Activated naive CD4-positive, alpha-beta T cell treated with anti-CD3 and anti-CD28 coated beads, Interleukin-2, amount 10 ng/mL, durations not matched to agents 7 days and 5 days (primary cell): ENCODE measurements around the gene ABCB9.

Experiments used
- CTCF ChIA-PET: fragments of 350-600 bp; sonication (Branson Sonifier 250); formaldehyde crosslinking; loops from one replicate; lab custom pipeline; 2021; ENCODE audit warnings: antibody characterized with exemption; lab: Charles Lee
- DNase-seq: peaks from one replicate; pipeline ENCODE4 v3.0.0-alpha.2; 2020
- H3K27ac Mint-ChIP-seq: one replicate; pipeline ENCODE4 v1.8.0; 2021; ENCODE audit warnings: mild to moderate bottlenecking, moderate library complexity, mixed read lengths
- H3K27me3 Mint-ChIP-seq: one replicate; pipeline ENCODE4 v1.8.0; 2021; ENCODE audit warnings: mild to moderate bottlenecking, mixed read lengths
- H3K36me3 Mint-ChIP-seq: one replicate; pipeline ENCODE4 v1.8.0; 2021; ENCODE audit warnings: mixed read lengths
- H3K4me1 Mint-ChIP-seq: one replicate; pipeline ENCODE4 v1.8.0; 2021; ENCODE audit warnings: mixed read lengths
- H3K4me3 Mint-ChIP-seq: one replicate; pipeline ENCODE4 v1.8.0; 2021; ENCODE audit warnings: mild to moderate bottlenecking, moderate library complexity, mixed read lengths
- H3K9me3 Mint-ChIP-seq: one replicate; pipeline ENCODE4 v1.8.0; 2021; ENCODE audit warnings: mixed read lengths

The ABCB9 gene

DNA sequence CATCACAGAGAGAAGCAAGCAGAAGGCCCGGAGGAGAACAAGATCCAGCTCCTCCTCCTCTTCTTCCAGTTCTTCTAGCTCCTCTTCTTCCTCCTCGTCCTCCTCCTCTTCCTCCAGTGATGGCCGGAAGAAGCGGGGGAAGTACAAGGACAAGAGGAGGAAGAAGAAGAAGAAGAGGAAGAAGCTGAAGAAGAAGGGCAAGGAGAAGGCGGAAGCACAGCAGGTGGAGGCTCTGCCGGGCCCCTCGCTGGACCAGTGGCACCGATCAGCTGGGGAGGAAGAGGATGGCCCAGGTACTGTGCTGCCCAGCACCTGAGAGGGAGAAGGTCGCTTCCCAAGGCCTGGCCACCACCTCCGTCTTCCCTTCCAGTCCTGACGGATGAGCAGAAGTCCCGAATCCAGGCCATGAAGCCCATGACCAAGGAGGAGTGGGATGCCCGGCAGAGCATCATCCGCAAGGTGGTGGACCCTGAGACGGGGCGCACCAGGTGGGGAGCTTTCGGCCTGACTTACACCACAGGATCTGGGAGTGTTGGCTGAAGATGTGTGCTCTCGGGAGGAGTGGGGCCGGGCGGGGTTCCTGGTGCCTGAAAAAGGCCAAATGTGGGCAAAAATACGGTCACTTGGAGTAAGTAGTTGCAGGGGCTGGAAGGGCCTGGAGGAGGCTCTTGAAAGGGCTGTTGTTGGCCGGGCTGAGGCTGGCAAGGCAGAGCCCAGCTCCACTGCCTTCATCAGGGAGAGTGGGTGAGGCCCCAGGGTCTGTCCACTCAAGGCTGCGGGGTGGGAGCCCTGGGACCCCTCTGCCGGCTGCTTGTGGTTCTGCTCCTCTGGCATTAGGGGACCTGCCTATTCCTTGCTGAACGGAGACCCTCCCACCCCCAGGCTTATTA lies 15.6 kb upstream of the ABCB9 start:
- DNase-seq: no peak
- Mint-ChIP-seq H3K9me3 (no peaks in the 10 kb centered on the region), H3K27ac (peak overlapping the region; percentile 84), H3K4me1 (peaks cover 63% of the 10 kb centered on the region), H3K4me3 (peak overlapping the region; percentile 90), H3K36me3 (peaks cover 30% of the 10 kb centered on the region), H3K27me3 (no peaks in the 10 kb centered on the region)
- CTCF ChIA-PET: interaction anchor here (1.1 to 1.6 kb wide), 3 partner anchors 8 to 256 kb away, joined by 3 to 4 read pairs (median 4); no protein-coding TSS in a partner anchor

DNA sequence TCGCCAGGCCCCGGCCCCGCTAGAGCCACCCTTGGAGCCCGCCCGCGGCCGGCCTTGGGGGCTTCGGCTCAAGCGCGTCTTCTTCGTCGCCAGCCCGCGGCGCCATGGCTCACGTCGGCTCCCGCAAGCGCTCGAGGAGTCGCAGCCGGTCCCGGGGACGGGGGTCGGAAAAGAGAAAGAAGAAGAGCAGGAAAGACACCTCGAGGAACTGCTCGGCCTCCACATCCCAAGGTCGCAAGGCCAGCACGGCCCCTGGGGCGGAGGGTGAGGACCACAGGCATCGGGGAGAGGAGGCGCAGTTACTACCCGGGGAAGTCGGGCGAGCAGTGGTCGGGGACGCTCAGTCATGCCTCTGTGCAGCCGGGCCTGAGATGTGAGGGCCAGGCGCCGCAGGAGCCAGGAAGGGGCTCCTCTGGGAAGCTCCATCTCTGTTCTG lies 14.8 kb upstream of the ABCB9 start:
- H3K4me1 Mint-ChIP-seq: peaks cover 70% of the 10 kb centered on the region
- peak overlapping the region; percentile 90 for H3K4me3 Mint-ChIP-seq
- H3K9me3 Mint-ChIP-seq: no peaks in the 10 kb centered on the region
- H3K27ac Mint-ChIP-seq: peak overlapping the region; percentile 84
- CTCF ChIA-PET: no interaction called here
- DNase-seq: no peak
- H3K36me3 Mint-ChIP-seq: peaks cover 28% of the 10 kb centered on the region
- H3K27me3 Mint-ChIP-seq: no peaks in the 10 kb centered on the region

DNA sequence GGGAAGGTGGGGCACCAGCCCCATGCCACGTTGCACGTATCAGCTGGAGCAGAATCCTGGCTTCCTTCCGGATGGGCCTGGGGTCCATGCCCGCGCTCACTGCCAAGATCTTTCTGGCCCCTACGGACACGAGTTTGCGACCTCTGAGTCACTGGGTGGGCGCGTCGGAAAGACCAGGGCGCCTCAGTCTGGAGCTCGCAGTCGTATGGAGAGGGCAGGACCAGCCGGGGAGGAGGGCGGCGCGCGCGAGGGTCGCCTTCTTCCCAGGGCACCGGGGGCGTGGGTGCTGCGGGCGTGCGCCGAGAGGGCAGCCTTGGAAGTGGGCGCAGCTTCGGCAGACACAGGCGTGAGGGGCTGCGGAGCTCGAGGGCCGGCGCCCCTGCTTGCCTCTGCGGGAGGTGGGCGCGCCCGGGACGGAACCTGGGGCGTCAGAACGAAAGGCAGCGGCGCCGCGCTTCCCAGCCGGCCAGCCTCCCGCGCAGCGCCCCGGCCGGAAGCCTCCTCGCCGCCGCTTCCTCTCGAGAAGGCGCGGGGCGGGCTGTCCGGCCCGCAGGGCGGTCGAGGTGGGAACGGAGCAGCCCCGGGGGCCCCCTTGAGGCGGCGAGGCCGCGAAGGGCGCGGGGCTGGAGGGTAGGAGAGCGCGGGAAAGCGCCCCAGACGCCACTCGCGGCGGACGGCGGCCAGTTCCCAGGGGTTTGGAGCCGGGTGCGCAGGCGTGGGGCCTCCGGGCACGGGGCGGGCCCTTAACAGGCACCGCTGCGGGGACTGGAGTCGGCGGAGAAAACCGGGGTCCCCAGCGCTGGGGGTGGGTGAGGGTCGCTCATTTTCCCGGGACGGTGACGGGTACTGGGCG lies 14.1 kb upstream of the ABCB9 start, which contains the start of gene ARL6IP4:
TSS of gene ARL6IP4 (plus strand) at position 499 of the 853 bp plus-strand sequence. CDS start 459 bp downstream, outside the sequence.
- Mint-ChIP-seq H3K9me3 (no peaks in the 10 kb centered on the region), H3K4me1 (peaks cover 75% of the 10 kb centered on the region), H3K36me3 (peaks cover 27% of the 10 kb centered on the region), H3K4me3 (peak within 1 kb of the TSS; percentile 90), H3K27me3 (no peaks in the 10 kb centered on the region), H3K27ac (peak within 1 kb of the TSS; percentile 91)
- CTCF ChIA-PET: interaction anchor here (0.9 to 1.0 kb wide), 2 partner anchors 115 to 255 kb away, joined by 3 read pairs; no protein-coding TSS in a partner anchor
- peak; percentile 75 for DNase-seq

DNA sequence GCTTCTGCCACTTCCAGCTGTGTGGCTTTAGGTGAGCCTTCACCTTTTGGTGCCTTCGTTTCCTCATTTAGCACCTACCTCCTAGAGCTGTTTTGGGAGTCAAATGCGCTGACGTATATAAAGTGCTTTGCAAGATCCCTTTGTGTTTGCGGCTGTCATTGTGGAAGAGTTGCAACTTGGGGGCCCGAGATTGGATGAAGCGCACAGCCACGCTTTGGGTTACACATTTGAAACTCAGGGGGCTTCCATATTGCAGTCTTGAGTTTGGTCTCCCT lies 13.6 kb upstream of the ABCB9 start:
- Mint-ChIP-seq H3K27me3 (peaks cover 3% of the 10 kb centered on the region), H3K36me3 (peaks cover 23% of the 10 kb centered on the region), H3K9me3 (no peaks in the 10 kb centered on the region), H3K27ac (peak overlapping the region; percentile 91), H3K4me1 (peaks cover 73% of the 10 kb centered on the region), H3K4me3 (peak overlapping the region; percentile 90)
- CTCF ChIA-PET: interaction anchor here (0.9 to 1.0 kb wide), 2 partner anchors 115 to 256 kb away, joined by 3 read pairs; no protein-coding TSS in a partner anchor
- DNase-seq: no peak

DNA sequence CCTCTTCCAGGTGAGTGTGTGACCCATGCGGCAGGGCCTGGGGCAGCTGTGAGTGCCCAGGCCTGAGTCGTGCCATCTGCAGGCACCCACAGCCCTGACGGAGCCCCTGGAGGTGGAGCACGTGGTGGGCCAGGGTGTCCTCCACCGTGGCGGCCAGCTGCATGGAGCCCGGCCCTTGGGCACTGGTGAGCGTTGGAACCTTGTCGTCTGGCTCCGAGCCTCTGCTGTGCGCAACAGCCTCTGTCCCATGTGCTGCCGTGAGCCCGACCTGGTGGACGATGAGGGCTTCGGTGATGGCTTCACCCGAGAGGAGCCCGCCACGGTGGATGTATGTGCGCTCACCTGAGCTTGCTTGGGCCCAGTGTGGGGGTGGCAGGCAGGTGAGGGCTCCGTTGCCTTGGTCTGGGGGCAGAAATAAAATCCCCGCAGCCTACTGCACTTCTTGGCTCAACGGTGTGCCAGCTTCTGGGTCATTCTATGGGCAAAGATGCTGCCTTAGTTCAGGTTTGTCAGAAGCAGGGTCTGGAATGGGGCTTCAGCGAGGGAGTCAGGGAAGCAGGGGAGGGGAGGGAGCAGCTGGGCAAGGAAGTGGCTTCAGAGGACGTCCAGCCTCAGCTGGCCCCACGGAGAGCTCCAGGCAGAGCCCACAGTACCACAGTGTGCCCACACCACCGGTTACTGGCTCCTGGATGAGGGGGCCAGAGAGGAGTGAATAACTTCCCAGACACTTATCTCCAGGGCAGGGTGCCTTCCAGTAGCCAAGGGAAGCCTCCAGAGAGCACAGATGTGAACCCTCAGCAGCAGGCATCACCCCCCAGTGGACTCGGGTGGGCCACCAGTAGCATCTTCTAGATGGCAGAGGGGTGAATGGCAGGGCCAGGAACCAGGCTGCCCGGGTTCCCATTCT lies 13.0 kb upstream of the ABCB9 start:
- peak overlapping the region; percentile 90 for H3K4me3 Mint-ChIP-seq
- peak overlapping the region; percentile 91 for H3K27ac Mint-ChIP-seq
- no peak for DNase-seq
- H3K36me3 Mint-ChIP-seq: peaks cover 23% of the 10 kb centered on the region
- H3K4me1 Mint-ChIP-seq: peaks cover 69% of the 10 kb centered on the region
- no peaks in the 10 kb centered on the region for H3K9me3 Mint-ChIP-seq
- H3K27me3 Mint-ChIP-seq: peaks cover 7% of the 10 kb centered on the region
- CTCF ChIA-PET: interaction anchor here (0.9 to 1.0 kb wide), 2 partner anchors 114 to 257 kb away, joined by 3 read pairs; no protein-coding TSS in a partner anchor

DNA sequence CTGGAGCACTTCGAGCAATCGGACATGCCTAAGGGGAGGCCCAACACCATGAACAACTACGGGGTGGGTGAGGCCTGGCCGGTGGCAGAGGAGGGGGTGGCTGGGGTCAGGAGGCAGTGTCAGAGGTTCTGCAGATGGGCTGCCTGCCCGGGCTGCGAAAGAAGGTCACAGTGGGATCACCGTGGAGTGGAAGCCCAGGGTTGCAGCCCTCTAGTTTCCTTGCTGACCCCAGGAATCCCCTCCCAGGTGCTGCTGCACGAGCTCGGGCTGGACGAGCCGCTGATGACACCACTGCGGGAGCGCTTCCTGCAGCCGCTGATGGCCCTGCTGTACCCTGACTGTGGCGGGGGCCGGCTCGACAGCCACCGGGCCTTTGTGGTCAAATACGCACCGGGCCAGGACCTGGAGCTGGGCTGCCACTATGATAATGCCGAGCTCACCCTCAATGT lies 12.3 kb upstream of the ABCB9 start:
- CTCF ChIA-PET: no interaction called here
- Mint-ChIP-seq H3K4me1 (peaks cover 67% of the 10 kb centered on the region), H3K36me3 (peaks cover 23% of the 10 kb centered on the region), H3K27me3 (peaks cover 7% of the 10 kb centered on the region), H3K9me3 (no peaks in the 10 kb centered on the region), H3K27ac (no peak overlapping the region), H3K4me3 (no peak overlapping the region)
- no peak for DNase-seq

DNA sequence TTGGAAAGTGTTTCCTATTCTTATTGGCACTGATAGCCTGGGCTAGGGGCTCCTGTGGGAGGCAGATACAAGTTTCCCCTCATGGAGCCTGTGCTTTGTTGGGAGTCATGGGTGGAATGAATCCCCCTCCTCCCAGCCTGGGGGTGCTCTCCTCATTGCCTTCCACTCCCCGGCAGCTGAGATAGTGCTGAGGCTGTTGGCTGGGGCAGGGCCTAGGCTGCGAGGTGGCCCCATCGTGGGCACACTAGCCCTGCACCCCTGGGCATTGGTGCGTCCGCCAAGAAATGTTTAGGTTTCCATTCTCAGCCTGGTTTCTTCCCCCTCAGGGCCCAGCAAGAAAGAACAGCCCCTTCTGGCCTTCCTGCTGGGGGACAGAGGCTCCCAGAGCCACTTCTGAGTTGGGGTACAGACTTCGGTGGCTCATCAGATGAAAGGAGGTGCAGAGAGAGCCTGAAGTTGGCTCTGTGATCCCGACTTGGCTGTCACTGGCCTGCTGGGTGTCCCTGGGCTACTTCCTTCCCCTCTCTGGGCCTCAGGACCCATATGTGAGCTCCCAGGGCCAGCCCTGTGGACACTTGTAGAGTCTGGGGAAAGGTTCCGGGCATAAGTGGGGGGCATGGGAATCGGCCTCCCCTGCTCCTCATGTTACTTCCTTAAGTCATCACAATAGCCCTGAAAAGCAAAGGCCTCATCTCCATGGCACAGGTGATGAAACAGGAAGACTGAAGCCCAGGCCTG lies 11.6 kb upstream of the ABCB9 start:
- DNase-seq: no peak
- no peaks in the 10 kb centered on the region for H3K9me3 Mint-ChIP-seq

DNA sequence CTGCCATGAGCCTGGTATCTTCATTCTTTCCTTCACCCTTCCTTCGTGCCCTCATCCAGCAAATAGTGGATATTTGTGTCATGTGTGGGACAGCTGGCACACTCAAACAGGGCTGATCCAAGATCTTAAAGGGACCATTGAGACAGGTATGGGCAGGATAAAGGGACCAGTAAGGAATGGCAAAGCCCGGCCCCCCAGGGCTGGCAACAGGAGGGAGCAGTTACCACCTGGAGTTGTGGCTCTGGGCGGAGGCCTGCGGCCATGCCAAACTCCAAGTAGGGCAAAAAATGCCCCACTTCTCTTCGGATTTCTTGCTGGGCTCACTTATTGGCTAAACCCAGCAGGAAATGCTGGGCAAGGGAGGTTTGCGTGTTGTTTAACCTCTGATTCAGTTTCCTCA lies 10.9 kb upstream of the ABCB9 start:
- Mint-ChIP-seq H3K9me3 (no peaks in the 10 kb centered on the region), H3K27ac (no peak overlapping the region), H3K4me3 (peak overlapping the region; percentile 35), H3K4me1 (peaks cover 57% of the 10 kb centered on the region), H3K36me3 (peaks cover 16% of the 10 kb centered on the region), H3K27me3 (peaks cover 7% of the 10 kb centered on the region)
- CTCF ChIA-PET: interaction anchor here (1.6 kb wide), 1 partner anchor 98 kb away, joined by 3 read pairs; no protein-coding TSS in a partner anchor
- no peak for DNase-seq

More for the DNA sequence above, 11.6 kb upstream of the ABCB9 start:
- CTCF ChIA-PET: no interaction called here
- no peak overlapping the region for H3K27ac Mint-ChIP-seq
- H3K4me1 Mint-ChIP-seq: peaks cover 63% of the 10 kb centered on the region
- H3K36me3 Mint-ChIP-seq: peaks cover 18% of the 10 kb centered on the region
- peaks cover 7% of the 10 kb centered on the region for H3K27me3 Mint-ChIP-seq
- H3K4me3 Mint-ChIP-seq: no peak overlapping the region

DNA sequence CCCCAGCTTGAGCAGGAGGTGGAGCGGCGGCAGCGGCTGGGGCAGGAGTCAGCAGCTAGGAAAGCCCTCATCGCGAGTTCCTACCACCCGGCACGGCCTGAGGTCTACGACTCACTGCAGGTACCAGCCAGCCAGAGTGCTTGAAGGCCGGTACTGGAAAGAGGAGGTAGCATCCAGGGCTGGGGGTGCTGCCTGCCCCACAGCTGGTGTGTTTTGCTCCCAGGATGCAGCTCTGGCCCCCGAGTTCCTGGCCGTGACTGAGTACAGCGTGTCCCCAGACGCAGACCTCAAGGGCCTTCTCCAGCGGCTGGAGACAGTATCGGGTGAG lies 10.3 kb upstream of the ABCB9 start:
- H3K4me3 Mint-ChIP-seq: peak overlapping the region; percentile 98
- peaks cover 11% of the 10 kb centered on the region for H3K36me3 Mint-ChIP-seq
- H3K27ac Mint-ChIP-seq: peak overlapping the region; percentile 45
- CTCF ChIA-PET: interaction anchor here (1.6 kb wide), 1 partner anchor 99 kb away, joined by 3 read pairs; no protein-coding TSS in a partner anchor
- H3K9me3 Mint-ChIP-seq: no peaks in the 10 kb centered on the region
- no peak for DNase-seq
- H3K27me3 Mint-ChIP-seq: peaks cover 7% of the 10 kb centered on the region
- peaks cover 52% of the 10 kb centered on the region for H3K4me1 Mint-ChIP-seq

DNA sequence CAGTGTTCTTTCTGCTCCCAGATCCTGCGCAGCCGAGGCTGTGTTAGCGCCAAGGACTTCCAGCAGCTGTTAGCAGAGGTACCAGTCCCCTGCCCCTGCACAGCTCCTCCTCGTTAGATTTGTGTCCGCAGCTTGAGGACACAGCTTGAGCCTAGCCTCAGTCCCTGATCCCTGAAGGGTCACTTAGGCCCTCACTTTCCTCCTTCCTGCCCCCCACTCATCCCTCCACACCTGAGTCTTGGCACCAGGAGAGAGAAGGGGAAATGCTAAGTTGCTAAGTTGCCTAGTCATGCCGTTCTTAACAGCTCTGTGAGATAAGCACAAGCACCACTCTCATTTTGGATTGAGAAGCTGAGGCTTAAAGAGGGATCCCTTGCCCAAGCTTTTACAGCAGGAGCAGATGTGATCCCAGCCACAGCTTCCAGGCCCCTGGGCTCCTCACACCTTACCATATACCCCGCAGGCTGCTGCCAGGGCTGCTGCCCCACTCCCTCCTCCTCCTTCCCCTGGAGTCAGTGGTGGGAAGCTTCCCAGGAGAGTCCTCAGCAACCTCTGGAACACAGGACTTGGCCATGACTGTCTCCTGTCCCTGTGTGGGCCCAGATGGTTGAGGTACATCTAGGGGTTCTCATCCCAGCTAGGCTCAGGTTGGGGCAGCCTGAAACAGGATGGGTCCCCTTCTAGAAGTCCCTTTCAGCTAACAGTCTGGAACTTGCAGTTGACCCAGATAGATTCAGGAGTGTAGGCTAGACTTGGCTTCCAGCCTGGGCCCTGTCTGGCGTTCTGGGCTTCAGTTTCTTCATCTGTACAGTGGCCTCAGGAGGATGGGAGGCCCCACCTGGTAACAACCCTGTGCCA lies 9.8 kb upstream of the ABCB9 start:
- DNase-seq: no peak
- Mint-ChIP-seq H3K4me1 (peaks cover 49% of the 10 kb centered on the region), H3K4me3 (peak overlapping the region; percentile 98), H3K36me3 (peaks cover 7% of the 10 kb centered on the region), H3K27me3 (peaks cover 7% of the 10 kb centered on the region), H3K27ac (peak overlapping the region; percentile 100), H3K9me3 (no peaks in the 10 kb centered on the region)
- CTCF ChIA-PET: interaction anchor here (0.8 to 2.6 kb wide), 3 partner anchors 99 to 262 kb away, joined by 3 to 10 read pairs (median 3); no protein-coding TSS in a partner anchor

DNA sequence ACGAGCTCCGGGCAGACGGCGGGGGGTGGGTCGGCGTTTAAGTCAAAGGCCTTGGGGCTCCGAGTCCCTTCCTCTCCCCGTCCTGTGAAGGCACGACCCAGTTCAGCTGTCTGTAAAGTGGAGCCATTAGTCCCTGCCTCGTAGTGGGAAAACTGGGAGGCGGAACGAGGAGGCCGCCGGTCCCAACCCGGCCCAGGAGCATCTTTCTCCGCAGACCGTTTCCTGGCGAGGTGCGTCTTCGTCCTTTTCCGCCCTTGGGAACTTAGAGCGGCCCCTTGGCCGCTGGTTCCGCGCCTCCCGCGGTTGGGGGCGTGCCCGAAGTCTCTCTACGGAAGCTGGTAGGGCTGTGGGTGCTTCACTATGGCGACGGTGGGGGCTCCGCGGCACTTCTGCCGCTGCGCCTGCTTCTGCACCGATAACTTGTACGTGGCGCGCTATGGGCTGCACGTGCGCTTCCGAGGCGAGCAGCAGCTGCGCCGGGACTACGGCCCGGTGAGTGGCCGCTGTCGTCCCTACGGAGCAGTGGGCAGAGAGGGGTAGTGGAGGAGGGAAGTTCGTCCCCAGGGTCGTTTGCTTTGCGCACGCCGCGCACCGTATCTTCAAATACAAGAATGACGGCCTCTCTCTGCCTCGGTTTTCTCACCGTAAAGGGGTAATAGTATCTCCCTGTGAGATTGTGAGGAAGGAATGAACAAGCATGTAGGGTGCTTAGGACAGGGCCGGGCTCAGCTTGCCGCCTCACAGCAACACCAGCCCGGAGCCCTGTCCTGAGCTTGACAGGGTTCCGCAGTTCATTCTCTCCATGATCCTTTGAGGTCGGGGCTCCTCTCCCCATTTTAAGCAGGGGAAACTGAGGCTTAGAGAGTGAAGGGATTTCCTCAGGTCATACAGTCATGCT lies 8.9 kb upstream of the ABCB9 start, which contains the start of gene OGFOD2:
TSS of gene OGFOD2 (plus strand) at position 353 of the 898 bp plus-strand sequence. CDS start at position 361, 8 bp downstream.
- H3K36me3 Mint-ChIP-seq: peaks cover 5% of the 10 kb centered on the region
- H3K27me3 Mint-ChIP-seq: peaks cover 7% of the 10 kb centered on the region
- peaks cover 47% of the 10 kb centered on the region for H3K4me1 Mint-ChIP-seq
- CTCF ChIA-PET: interaction anchor here (0.6 to 2.6 kb wide), 6 partner anchors 95 to 630 kb away, joined by 3 to 10 read pairs (median 3); no protein-coding TSS in a partner anchor
- peak; percentile 96 for DNase-seq
- peak within 1 kb of the TSS; percentile 98 for H3K4me3 Mint-ChIP-seq
- no peaks in the 10 kb centered on the region for H3K9me3 Mint-ChIP-seq
- H3K27ac Mint-ChIP-seq: peak within 1 kb of the TSS; percentile 100
